Activated CD8-positive, alpha-beta memory T cell treated with anti-CD3 and anti-CD28 coated beads, Interleukin-2, amount 50 U/mL, for 1 hour (primary cell): ENCODE measurements around the gene OXNAD1.
A peak's percentile ranks its signal among the peaks of the same experiment; 100 is the strongest.

ENCODE experiments used
- DNase-seq: peaks from one replicate; pipeline ENCODE4 v3.0.0-alpha.2; 2020; ENCODE audit errors: extremely low read depth

Gene OXNAD1

DNA sequence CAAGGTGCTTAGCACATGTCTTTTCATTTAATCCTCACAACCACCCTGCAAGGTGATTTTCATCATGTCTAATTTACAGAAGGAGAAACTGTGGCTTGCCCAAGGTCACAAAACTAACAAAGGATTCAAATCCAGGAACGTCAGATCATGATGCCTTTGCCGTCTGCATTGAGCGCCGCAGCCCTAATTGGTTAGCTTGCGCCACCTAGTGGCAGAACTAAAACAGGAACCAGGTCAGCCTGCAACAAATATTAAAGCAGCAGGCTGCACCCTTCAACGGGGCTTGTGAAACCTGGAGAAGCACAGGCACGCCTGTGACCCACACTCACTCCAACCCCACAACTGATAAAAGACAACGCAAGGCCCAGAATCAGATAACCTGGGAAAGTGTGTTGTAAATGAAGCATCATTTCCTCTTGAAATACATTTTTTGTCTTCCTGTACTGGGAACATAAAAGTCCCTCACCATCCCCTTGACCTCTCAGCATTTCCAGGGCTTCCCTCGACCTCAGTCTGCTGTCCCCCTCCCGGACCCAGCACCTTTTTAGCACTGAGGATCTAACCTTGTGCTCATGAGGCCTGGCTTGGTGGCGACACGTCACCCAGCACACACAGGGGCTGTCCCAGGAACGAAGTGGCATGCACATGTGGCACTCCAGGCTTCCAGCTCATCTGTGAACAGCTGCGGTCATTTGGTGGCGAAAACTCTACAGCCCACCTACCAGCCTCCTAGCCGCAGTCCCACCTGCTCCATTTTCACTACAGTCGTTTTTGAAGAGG is 17.5 kb upstream of the OXNAD1 start:
- peak; percentile 45 for DNase-seq

DNA sequence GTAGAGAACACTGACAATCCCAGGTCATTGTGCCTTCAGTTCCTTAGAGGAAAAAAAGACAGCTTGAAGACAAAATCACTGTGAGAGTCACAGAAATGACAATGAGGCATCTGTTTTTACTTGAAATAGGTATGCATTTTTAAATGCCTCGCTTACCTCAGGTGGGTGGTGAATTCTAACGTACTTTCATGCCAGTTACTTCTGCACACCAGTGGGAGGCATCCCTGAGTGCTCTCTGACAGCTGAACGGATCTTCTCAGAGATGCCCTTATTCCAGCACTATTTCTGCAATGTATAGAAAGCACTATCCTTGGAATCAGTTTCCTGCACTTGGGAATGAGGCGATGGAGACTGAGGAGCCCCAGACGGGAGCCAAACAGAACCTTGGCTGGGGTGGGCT is 16.5 kb upstream of the OXNAD1 start:
- no peak for DNase-seq

- DNase-seq: no peak
Observed at GRCh38 chr3:16249336-16249735, 15.7 kb upstream of the OXNAD1 start.

DNA sequence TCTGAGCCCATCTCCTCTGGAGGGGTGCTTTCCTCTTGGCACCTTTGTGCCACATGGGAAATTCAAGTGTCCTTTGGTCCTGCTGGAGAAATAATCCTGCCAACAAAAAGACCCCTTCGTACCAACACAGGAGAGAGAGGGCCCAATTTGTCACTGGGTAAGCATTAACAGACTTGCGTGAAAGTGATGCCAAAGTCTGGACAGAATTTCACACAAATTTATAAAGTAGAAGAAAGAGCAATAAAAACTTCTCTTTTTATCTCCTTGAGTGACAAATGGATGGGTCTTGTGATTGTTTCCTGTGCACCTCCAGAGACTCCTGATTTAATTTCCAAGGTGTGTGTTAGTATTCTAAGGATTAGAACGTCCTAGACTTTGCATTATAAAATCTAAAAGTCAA is 15.1 kb upstream of the OXNAD1 start:
- no peak for DNase-seq

DNA sequence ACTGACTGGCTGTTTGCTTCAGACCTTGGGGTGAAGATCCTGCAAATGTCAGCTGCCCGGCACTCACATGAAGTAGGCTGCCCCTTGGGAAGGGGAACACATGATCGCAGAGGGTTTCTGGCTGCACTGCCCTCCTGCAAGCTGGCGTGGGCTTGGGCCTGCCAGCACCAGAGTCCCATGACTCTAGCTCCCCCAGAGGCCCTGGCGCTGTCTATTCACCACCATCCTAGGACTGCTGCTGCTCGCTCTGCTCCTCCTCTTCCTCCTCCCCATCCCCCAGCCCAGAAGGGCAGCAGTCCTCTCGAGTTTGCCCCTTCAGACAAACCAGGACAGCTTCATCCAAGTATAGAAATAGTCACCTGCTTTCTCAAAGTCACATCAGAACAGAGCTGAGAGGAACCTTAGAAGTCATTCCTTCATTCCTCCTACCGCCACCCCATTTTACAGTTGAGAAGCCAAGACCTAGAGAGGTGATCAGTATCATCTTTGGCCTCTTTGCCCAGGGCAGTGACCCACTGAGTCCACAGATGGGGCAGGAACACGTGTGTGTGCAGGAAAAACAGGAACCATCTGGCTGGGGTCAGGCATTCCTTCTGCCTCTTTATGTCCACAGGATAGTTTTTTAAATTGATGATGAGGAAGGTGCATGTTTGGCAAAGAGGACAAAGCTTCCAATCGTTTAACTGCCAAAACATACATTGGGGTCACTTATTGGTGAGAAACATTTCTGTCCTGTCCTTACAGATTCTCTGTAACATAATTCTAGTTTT is 13.5 kb upstream of the OXNAD1 start:
- no peak for DNase-seq

- no peak for DNase-seq
Observed at GRCh38 chr3:16252243-16252978, 12.6 kb upstream of the OXNAD1 start.

GRCh38 chr3:16252988-16253387 is 12.0 kb upstream of the OXNAD1 start:
- no peak for DNase-seq

GRCh38 chr3:16253601-16254000 is 11.4 kb upstream of the OXNAD1 start:
- DNase-seq: no peak

DNA sequence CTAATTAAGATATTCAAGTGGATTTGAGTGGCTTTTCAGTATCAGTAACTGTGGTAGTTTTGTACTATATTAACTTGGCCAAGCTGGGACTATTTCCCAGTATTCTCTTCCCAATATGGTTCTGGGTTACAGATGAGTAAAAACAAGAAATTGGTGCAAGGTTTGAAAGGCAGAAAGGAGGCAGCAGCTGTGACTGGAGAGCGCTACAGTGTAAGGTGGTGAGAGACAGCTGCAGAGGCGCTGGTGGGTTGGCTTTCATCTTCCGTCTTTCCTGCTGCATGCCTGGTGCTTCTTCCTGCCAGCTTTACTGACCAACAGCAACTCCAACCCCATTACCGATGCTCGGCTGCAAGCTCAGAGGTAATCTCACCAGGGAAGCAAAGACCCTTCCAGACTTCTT is 10.1 kb upstream of the OXNAD1 start:
- no peak for DNase-seq

- DNase-seq: no peak
Observed at GRCh38 chr3:16255326-16255725, 9.7 kb upstream of the OXNAD1 start.

DNA sequence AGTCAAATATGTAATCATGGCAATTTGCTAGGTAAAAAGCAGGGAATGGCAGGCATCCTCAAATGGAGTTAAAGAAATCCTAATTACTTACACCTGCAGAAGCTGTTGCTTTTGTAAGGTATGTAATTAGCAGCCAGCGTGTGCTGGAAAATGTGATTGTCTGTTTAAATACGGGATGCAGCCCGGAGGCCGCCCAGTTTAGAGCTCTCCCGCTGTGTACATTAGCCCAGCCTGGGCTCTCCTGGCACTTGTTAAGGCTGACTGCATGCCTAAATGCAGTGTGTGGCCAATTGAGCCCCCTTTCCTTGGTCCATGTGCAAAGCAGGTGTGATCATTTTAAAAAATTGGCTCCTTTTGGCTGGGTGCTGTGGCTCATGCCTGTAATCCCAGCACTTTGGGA is 9.3 kb upstream of the OXNAD1 start:
- DNase-seq: no peak

DNA sequence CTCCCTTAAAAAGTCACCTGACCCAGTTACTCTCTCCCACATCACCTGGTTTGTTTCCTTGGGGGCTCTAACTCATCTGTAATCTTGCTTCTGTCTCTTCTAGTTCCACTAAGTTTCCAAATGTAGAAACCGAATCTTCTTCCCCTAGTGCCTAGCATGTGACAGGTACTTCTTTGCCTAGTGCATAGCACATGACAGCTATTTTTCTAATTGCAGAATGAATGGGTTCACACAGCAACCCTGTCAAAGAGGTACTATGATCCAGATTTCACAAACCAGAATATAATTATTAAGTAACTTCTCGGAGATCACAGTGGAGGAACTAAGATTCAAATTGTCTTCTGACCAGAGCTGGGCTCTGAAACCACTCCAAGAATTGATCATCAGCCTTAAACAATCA is 7.7 kb upstream of the OXNAD1 start:
- no peak for DNase-seq

GRCh38 chr3:16258177-16258576 is 6.8 kb upstream of the OXNAD1 start:
- no peak for DNase-seq

DNA sequence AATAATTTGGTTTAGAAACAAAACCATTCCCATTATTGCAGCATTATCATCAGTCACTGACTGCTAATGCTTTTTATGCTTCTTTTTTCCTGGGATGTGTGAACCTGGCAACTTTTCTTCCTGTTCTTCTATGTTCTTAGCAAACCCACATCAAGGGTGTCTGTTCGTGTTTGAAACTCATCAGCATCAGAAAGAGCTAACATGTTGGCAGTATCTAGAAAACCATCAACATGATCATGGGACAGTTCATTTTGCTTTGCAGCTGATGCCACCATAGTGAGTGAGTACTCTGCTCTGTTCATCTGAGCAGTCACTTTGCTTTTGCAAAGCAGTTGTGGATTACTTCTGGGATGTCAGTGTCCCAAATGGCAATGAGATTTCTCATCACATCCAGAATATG is 6.1 kb upstream of the OXNAD1 start:
- DNase-seq: no peak

- DNase-seq: no peak
Observed at GRCh38 chr3:16260046-16260445, 5.0 kb upstream of the OXNAD1 start.

DNA sequence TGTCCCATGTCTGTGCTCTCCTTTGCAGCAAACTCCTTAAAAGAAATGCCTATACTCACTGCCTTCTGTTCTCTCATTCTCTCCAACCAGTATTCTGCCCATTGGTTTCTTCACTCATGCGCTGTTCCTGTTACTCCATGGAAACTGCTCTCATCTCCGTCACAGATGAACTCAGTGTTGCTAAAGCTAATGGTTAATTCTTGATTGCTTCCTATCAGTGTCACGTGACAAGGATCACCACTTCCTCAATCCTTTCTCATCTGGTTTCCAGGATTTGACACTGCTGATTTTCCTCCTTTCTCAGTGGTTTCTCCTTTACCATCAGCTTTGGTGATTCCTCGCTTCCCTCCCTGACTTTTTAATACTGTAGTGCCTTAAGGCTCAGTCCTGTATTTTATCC is 2.8 kb upstream of the OXNAD1 start:
- DNase-seq: no peak

- DNase-seq: no peak
Observed at GRCh38 chr3:16264174-16264707, 771 bp upstream of the OXNAD1 start.

DNA sequence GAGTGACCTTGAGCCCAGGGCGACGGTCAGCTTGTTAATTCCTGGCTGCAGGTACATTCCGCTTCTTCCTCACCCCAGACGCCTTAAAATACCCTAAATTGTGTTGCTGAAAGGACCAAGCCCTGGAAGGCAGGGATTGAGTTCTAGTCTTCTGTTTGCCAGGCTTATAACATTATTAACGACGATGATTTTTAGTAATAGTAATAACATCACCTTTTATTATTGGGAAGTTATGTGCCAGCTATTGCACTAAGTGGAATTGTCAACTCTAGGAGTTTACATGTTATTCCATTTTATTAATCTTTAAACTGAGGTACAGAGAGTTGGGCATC is 409 bp downstream of the OXNAD1 start:
- DNase-seq: no peak

DNA sequence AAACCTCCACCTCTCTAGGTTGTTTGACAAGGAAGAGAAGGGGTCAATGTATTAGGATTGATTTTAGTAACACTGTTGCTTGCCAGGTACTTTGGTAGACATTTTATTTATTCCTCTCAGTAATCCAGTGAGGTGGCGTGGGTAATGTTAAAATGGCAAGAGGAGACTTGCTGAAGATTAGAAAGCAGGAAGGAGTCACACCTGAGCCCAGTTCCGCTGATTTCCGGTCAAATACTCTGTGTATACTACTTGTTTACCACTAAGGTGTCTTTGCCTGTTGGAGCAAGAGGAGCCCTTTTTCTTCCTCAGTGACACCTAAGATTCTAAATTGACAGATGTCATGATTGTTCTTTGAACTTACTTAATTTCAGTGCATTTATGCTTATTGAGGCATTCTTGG is 1.7 kb downstream of the OXNAD1 start:
- no peak for DNase-seq

GRCh38 chr3:16270855-16271254 is 5.8 kb downstream of the OXNAD1 start:
- no peak for DNase-seq

- DNase-seq: no peak
Observed at GRCh38 chr3:16272588-16272987, 7.6 kb downstream of the OXNAD1 start.

GRCh38 chr3:16273867-16274266 is 8.9 kb downstream of the OXNAD1 start:
- no peak for DNase-seq

GRCh38 chr3:16277471-16277870 is 12.5 kb downstream of the OXNAD1 start:
- no peak for DNase-seq
